CD4-positive, alpha-beta T cell (primary cell): ENCODE data around the gene SLC2A4. TPM values are rescaled to one million over a fixed set of nuclear protein-coding genes. Genes with fewer than 3 reads are reported as not detected.

ENCODE experiments used
- ATAC-seq: fragments of 200-7000 bp; cut with Tn5 transposase; one replicate; pipeline ENCODE4 v1.10.0; 2022; ENCODE audit warnings: mild to moderate bottlenecking; ENCODE audit not compliant: poor library complexity
- CTCF ChIA-PET: fragments of 350-600 bp; sonication (Branson Sonifier 250); formaldehyde crosslinking; loops from one replicate; lab custom pipeline; 2021; ENCODE audit warnings: antibody characterized with exemption, inconsistent platforms; lab: Charles Lee
- POLR2A ChIA-PET: fragments of 350-600 bp; sonication (Branson Sonifier 250); formaldehyde crosslinking; loops from one replicate; lab custom pipeline; 2021; ENCODE audit warnings: antibody characterized with exemption, inconsistent platforms; lab: Charles Lee
- DNase-seq, 14 experiments: peaks; one replicate each; pipeline ENCODE4 v3.0.0-alpha.2; 2013 to 2020; ENCODE audit warnings: mixed read lengths in 2 of 14
- H3K27ac ChIP-seq, 2 donors: one replicate each; pipeline versions ENCODE4 v1.5.1 to v1.7.0; 2013; ENCODE audit warnings: low read length in 2 of 2, low read depth in 1 of 2, mild to moderate bottlenecking in 1 of 2
- H3K27me3 ChIP-seq, 2 experiments: 1 replicate in 1 of 2; 2 replicates in 1 of 2; pipeline versions ENCODE4 v1.6.1 to v1.7.0; 2013; ENCODE audit warnings: low read length in 2 of 2, control low read depth in 1 of 2, mild to moderate bottlenecking in 1 of 2, moderate library complexity in 1 of 2; ENCODE audit not compliant: insufficient read depth in 2 of 2, control insufficient read depth in 1 of 2
- H3K36me3 ChIP-seq: one replicate; pipeline ENCODE4 v1.6.1; 2013; ENCODE audit warnings: low read length, control low read depth; ENCODE audit not compliant: insufficient read depth
- H3K4me1 ChIP-seq: one replicate; pipeline ENCODE4 v1.6.1; 2013; ENCODE audit warnings: low read length, control low read depth; ENCODE audit not compliant: insufficient read depth
- H3K4me3 ChIP-seq: one replicate; pipeline ENCODE4 v1.5.1; 2013; ENCODE audit warnings: mild to moderate bottlenecking, low read length, moderate library complexity
- H3K9me3 ChIP-seq, 2 experiments: 1 replicate in 1 of 2; 2 replicates in 1 of 2; pipeline versions ENCODE4 v1.6.1 to v1.7.0; 2013; ENCODE audit warnings: low read length in 2 of 2, mild to moderate bottlenecking in 2 of 2, control low read depth in 1 of 2, moderate library complexity in 1 of 2; ENCODE audit not compliant: control insufficient read depth in 1 of 2, insufficient read depth in 1 of 2
- H3K27ac Mint-ChIP-seq: one replicate; pipeline ENCODE4 v1.8.0; 2020; ENCODE audit warnings: mixed read lengths
- H3K27me3 Mint-ChIP-seq: one replicate; pipeline ENCODE4 v1.8.0; 2021; ENCODE audit warnings: mixed read lengths
- H3K36me3 Mint-ChIP-seq: one replicate; pipeline ENCODE4 v1.8.0; 2021; ENCODE audit warnings: low read depth, mixed read lengths
- H3K4me1 Mint-ChIP-seq: one replicate; pipeline ENCODE4 v1.8.0; 2021; ENCODE audit warnings: low read depth, mixed read lengths
- H3K4me3 Mint-ChIP-seq: one replicate; pipeline ENCODE4 v1.8.0; 2020; ENCODE audit warnings: mild to moderate bottlenecking, mixed read lengths
- H3K9me3 Mint-ChIP-seq: one replicate; pipeline ENCODE4 v1.8.0; 2020; ENCODE audit warnings: mixed read lengths
- intact Hi-C, 2 experiments: fragments of 100-400 bp; cut with DNase I in 1 of 2; cut with micrococcal nuclease in 1 of 2; formaldehyde crosslinking; loops; one replicate each; pipeline versions ENCODE4 v1.15.1 to v1.9.0; 2023 to 2025; cut with DNase I, micrococcal nuclease
- total RNA-seq, 174 experiments: library from RNA in 2 of 174; stranded (reverse) in 2 of 174; gene quantifications; one replicate each; pipeline ENCODE4 v1.2.3 and lab custom pipeline; 2021 to 2026
- TF ChIP-seq, protein P1 (sequence below): fragments of 200-600 bp; IDR thresholded peaks from one replicate; pipeline ENCODE4 v1.8.0; 2022; ENCODE audit warnings: antibody characterized with exemption, mild to moderate bottlenecking

The SLC2A4 gene
- total RNA-seq, 2 experiments from 2014 or later, result not detected

DNA sequence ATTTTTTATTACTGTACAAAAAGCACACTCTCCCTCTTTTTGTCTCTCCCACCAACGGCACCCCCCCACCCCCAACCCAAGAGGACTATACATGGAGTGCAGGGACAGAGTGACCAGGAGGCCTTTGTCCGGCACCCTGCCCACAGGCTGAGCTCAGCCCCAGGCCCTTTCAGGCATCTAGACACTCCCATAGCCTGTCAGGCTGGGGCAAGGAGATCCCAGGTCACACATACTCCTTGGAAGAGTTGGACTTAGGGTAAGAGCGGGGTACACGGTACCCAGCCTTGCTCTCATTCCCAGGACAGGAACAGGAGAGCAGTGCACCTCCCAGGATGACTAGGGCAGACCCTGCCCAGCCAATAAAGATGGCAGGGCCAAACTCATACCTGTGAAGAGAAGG lies 21.4 kb upstream of the SLC2A4 start:
- peaks cover 34% of the 10 kb centered on the region for H3K36me3 Mint-ChIP-seq
- ATAC-seq (no peak), DNase-seq (peak in 1 of 14 experiments; percentile 21)
- Histone ChIP-seq H3K4me3 (no peak overlapping the region), H3K4me1 (peaks cover 35% of the 10 kb centered on the region), H3K27ac (no peak overlapping the region), H3K36me3 (peaks cover 30% of the 10 kb centered on the region), H3K9me3 (peaks cover 0 to 7% of the 10 kb centered on the region in 2 experiments), H3K27me3 (peaks cover 12 to 13% of the 10 kb centered on the region in 2 experiments)
- peak overlapping the region; percentile 55 for H3K27ac Mint-ChIP-seq
- intact Hi-C loops, result no loop called here
- TF ChIP-seq, protein P1, sequence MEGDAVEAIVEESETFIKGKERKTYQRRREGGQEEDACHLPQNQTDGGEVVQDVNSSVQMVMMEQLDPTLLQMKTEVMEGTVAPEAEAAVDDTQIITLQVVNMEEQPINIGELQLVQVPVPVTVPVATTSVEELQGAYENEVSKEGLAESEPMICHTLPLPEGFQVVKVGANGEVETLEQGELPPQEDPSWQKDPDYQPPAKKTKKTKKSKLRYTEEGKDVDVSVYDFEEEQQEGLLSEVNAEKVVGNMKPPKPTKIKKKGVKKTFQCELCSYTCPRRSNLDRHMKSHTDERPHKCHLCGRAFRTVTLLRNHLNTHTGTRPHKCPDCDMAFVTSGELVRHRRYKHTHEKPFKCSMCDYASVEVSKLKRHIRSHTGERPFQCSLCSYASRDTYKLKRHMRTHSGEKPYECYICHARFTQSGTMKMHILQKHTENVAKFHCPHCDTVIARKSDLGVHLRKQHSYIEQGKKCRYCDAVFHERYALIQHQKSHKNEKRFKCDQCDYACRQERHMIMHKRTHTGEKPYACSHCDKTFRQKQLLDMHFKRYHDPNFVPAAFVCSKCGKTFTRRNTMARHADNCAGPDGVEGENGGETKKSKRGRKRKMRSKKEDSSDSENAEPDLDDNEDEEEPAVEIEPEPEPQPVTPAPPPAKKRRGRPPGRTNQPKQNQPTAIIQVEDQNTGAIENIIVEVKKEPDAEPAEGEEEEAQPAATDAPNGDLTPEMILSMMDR, result no peak
- H3K4me1 Mint-ChIP-seq, result peaks cover 28% of the 10 kb centered on the region
- POLR2A ChIA-PET, result no interaction called here
- CTCF ChIA-PET, result no interaction called here
- H3K27me3 Mint-ChIP-seq, result peaks cover 10% of the 10 kb centered on the region
- peak overlapping the region; percentile 69 for H3K4me3 Mint-ChIP-seq
- H3K9me3 Mint-ChIP-seq, result no peaks in the 10 kb centered on the region

DNA sequence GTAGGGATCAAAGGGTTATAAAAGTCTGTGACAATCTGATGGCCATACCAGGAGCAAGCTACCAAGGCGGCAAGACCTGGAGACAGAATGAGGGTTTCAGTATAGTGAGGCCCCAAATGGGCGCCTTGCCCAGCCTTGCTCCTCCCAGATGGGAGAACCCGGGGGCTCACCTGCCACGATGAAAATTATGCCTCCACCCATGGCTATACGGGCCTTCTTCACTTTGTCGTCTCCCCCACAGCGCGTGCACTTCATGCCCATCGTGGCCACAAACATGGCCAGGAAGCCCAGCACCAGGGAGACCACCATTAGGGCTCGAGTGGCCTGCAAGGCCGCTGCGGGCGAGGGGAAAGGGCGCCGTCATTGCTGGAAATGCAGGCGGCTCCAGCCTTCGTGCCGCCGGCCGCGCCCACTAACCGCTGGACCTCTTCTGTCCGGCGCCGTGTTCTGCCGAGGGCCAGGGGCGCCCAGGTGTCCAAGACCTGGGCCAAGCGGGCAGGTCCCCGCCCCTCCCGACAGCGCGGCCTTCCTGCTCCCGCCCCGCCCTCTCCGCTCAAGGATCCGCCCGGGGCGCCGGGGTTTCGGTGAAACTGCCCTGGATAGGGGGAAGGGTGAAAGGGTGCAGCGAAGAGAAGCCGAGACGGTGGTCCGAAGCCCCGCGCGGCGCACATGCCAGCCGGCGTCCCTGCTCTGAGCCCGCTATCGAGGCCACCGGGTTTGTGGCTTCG lies 20.7 kb upstream of the SLC2A4 start:
- peak; percentile 53 for ATAC-seq
- POLR2A ChIA-PET, result interaction anchor here (1.1 kb wide), 2 partner anchors 21 to 76 kb away, joined by 4 to 5 read pairs; partner anchors contain the start of gene ACAP1

DNA sequence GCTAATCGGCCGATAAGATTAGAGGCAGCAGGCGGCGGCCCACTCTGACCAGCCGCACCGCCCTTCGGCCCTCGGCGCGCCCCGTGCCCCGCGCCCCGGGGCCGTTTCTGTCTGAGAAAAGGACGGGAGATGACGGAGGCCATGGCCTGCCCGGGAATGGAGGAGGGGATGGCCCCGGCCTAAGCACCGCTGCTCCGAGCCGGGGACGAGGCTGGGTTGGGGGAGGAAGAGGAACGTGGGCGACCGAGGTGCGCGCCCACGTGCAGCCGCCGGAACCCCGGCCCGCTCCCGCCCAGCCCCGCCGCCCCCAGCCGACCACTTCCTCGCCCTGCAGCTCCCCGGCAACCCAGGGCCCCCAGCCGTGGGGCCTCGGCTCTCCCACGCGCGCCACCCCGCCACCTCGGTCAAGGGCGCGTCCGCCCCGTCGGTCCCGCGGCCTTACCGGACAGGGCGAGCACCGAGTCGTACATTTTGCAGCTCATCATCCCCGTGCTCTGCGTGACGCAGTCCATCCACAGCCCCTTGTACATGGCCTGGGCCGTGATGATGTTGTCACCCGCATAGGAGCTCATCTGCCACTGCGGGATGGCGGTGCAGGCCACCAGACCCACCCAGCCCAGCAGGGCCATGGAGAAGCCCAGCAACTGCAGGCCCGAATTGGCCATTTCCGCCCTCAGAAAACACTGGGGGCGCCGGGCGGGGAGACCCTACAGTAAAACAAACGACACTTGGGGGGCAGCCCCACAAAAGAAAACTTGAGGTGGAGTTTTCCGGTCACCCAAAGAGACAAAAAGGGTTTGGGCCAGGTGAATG lies 19.9 kb upstream of the SLC2A4 start:
- intact Hi-C loops, result no loop called here

More for the DNA sequence above, 20.7 kb upstream of the SLC2A4 start:
- peak overlapping the region; percentile 69 for H3K4me3 Mint-ChIP-seq
- H3K27ac ChIP-seq, result peak overlapping the region in 1 of 2 donors; percentile 21
- TF ChIP-seq, protein P1, result no peak
- H3K4me1 ChIP-seq, result peaks cover 35% of the 10 kb centered on the region
- H3K4me3 ChIP-seq, result peak overlapping the region; percentile 50
- H3K27ac Mint-ChIP-seq, result peak overlapping the region; percentile 55
- H3K27me3 Mint-ChIP-seq, result peaks cover 10% of the 10 kb centered on the region
- peaks cover 30% of the 10 kb centered on the region for H3K36me3 ChIP-seq
- peaks cover 0 to 7% of the 10 kb centered on the region in 2 experiments for H3K9me3 ChIP-seq
- H3K27me3 ChIP-seq, result peaks cover 12 to 13% of the 10 kb centered on the region in 2 experiments
- peaks cover 28% of the 10 kb centered on the region for H3K4me1 Mint-ChIP-seq
- CTCF ChIA-PET, result no interaction called here
- H3K36me3 Mint-ChIP-seq, result peaks cover 31% of the 10 kb centered on the region
- peak in 9 of 14 experiments; percentile 21 to 54 (median 45) for DNase-seq
- intact Hi-C loops, result no loop called here
- H3K9me3 Mint-ChIP-seq, result no peaks in the 10 kb centered on the region

More for the DNA sequence above, 19.9 kb upstream of the SLC2A4 start:
- Mint-ChIP-seq H3K27ac (peak overlapping the region; percentile 59), H3K27me3 (peaks cover 11% of the 10 kb centered on the region), H3K4me3 (peak overlapping the region; percentile 76), H3K4me1 (peaks cover 28% of the 10 kb centered on the region), H3K9me3 (no peaks in the 10 kb centered on the region), H3K36me3 (peaks cover 23% of the 10 kb centered on the region)
- peaks cover 0 to 7% of the 10 kb centered on the region in 2 experiments for H3K9me3 ChIP-seq
- peak overlapping the region; percentile 50 for H3K4me3 ChIP-seq
- ChIA-PET POLR2A (interaction anchor here (1.0 to 1.1 kb wide), 4 partner anchors 19 to 75 kb away, joined by 3 to 5 read pairs (median 4); partner anchors contain the start of genes ACAP1 and GABARAP), CTCF (no interaction called here)
- peak overlapping the region in 1 of 2 donors; percentile 21 for H3K27ac ChIP-seq
- TF ChIP-seq, protein P1, result no peak
- peaks cover 25% of the 10 kb centered on the region for H3K36me3 ChIP-seq
- ATAC-seq (peak; percentile 51), DNase-seq (peak in 6 of 14 experiments; percentile 14 to 59 (median 48))
- peaks cover 35% of the 10 kb centered on the region for H3K4me1 ChIP-seq
- peaks cover 12 to 13% of the 10 kb centered on the region in 2 experiments for H3K27me3 ChIP-seq
